NK-92 (cell line): Measurements from ENCODE around the gene POLR2C.
"Not testable (repeated sequence)": the region's sequence is repeated elsewhere in the genome, so short reads cannot be mapped to it uniquely, and the experiment has no call there.

ENCODE experiments used
- DNase-seq: peaks from one replicate; lab custom pipeline; 2025; ENCODE audit not compliant: unreplicated experiment; lab: John Stamatoyannopoulos, UW

The POLR2C gene

GRCh38 chr16:57478396-57479204, 16.1 kb downstream of the POLR2C start:
- no peak for DNase-seq

- DNase-seq = no peak
Observed at GRCh38 chr16:57479205-57479975, 16.9 kb downstream of the POLR2C start.

GRCh38 chr16:57479976-57480753, 17.7 kb downstream of the POLR2C start:
- DNase-seq = no peak

- DNase-seq = no peak
Observed at GRCh38 chr16:57480754-57481230, 18.3 kb downstream of the POLR2C start.

GRCh38 chr16:57481421-57481820, 18.9 kb downstream of the POLR2C start:
- no peak for DNase-seq

GRCh38 chr16:57482845-57483545, 20.5 kb downstream of the POLR2C start:
- DNase-seq = no peak

GRCh38 chr16:57483725-57484514, 21.4 kb downstream of the POLR2C start:
- DNase-seq = no peak

- no peak for DNase-seq
Observed at GRCh38 chr16:57484515-57485005, 22.1 kb downstream of the POLR2C start.

GRCh38 chr16:57485091-57485915, 22.8 kb downstream of the POLR2C start:
- DNase-seq = no peak

- DNase-seq = no peak
Observed at GRCh38 chr16:57485916-57486857, 23.7 kb downstream of the POLR2C start, which contains the start of gene DOK4. TSS of gene DOK4 (minus strand) at chr16:57486493. CDS start at chr16:57479507, 6,986 bp downstream.

- DNase-seq = no peak
Observed at GRCh38 chr16:57486858-57487834, 24.7 kb downstream of the POLR2C start.

GRCh38 chr16:57489229-57489628, 26.8 kb downstream of the POLR2C start:
- no peak for DNase-seq

- DNase-seq = no peak
Observed at GRCh38 chr16:57493767-57494166, 31.3 kb downstream of the POLR2C start.

GRCh38 chr16:57497121-57497520, 34.6 kb downstream of the POLR2C start:
- DNase-seq = no peak

- DNase-seq = no peak
Observed at GRCh38 chr16:57498031-57498430, 35.6 kb downstream of the POLR2C start.

- not testable (repeated sequence) for DNase-seq
Observed at GRCh38 chr16:57499941-57500340, 37.5 kb downstream of the POLR2C start.
